Ascending aorta (tissue), 2 donors: Measurements from ENCODE around the gene PLAAT4. TPM values are rescaled to one million over a fixed set of nuclear protein-coding genes. Genes with fewer than 3 reads are reported as not detected.

ENCODE experiments used
- DNase-seq, 2 donors: peaks; one replicate each; pipeline ENCODE4 v3.0.0-alpha.2; 2019; ENCODE audit warnings: low spot score in 2 of 2
- H3K27ac ChIP-seq, 2 donors: fragments of 200-600 bp; sonication (generic); one replicate each; pipeline ENCODE4 v1.5.1; 2016 to 2017; ENCODE audit warnings: mild to moderate bottlenecking in 1 of 2
- H3K27me3 ChIP-seq: fragments of 200-600 bp; sonication (generic); one replicate; pipeline ENCODE4 v1.5.1; 2017
- H3K36me3 ChIP-seq, 2 donors: fragments of 200-600 bp; sonication (generic); one replicate each; pipeline ENCODE4 v1.5.1; 2016
- H3K4me1 ChIP-seq, 2 donors: fragments of 200-600 bp; sonication (generic); one replicate each; pipeline ENCODE4 v1.5.1; 2016 to 2017; ENCODE audit warnings: mild to moderate bottlenecking in 1 of 2
- H3K4me3 ChIP-seq, 2 donors: fragments of 200-600 bp; sonication (generic); one replicate each; pipeline ENCODE4 v1.5.1; 2016 to 2017; ENCODE audit warnings: mild to moderate bottlenecking in 1 of 2
- H3K9me3 ChIP-seq, 2 donors: fragments of 200-600 bp; sonication (generic); one replicate each; pipeline ENCODE4 v1.5.1; 2016
- intact Hi-C: fragments of 100-400 bp; cut with DNase I; formaldehyde crosslinking; loops from one replicate; pipeline ENCODE4 v1.15.1; 2023
- total RNA-seq: library from RNA; depleted of rRNA; stranded (reverse); fragments of >200 nt; gene quantifications from one replicate; pipeline ENCODE4 v1.1.0, GENCODE V29; 2016
- TF ChIP-seq, protein P1 (sequence below), 3 experiments: fragments of 200-600 bp in 2 of 3; fragments of 450-650 bp in 1 of 3; sonication (generic) in 2 of 3; IDR thresholded peaks; one replicate each; pipeline ENCODE4 v1.5.1; 2016 to 2019; ENCODE audit warnings: antibody characterized with exemption in 3 of 3, mild to moderate bottlenecking in 1 of 3, moderate library complexity in 1 of 3

Gene PLAAT4
- total RNA-seq, 1 donor from 2014 or later = 1.1 TPM

GRCh38 chr11:63510360-63511047, 26.1 kb upstream of the PLAAT4 start:
- H3K4me1 ChIP-seq = no peaks in the 10 kb centered on the region
- H3K9me3 ChIP-seq = no peaks in the 10 kb centered on the region
- TF ChIP-seq, protein P1, sequence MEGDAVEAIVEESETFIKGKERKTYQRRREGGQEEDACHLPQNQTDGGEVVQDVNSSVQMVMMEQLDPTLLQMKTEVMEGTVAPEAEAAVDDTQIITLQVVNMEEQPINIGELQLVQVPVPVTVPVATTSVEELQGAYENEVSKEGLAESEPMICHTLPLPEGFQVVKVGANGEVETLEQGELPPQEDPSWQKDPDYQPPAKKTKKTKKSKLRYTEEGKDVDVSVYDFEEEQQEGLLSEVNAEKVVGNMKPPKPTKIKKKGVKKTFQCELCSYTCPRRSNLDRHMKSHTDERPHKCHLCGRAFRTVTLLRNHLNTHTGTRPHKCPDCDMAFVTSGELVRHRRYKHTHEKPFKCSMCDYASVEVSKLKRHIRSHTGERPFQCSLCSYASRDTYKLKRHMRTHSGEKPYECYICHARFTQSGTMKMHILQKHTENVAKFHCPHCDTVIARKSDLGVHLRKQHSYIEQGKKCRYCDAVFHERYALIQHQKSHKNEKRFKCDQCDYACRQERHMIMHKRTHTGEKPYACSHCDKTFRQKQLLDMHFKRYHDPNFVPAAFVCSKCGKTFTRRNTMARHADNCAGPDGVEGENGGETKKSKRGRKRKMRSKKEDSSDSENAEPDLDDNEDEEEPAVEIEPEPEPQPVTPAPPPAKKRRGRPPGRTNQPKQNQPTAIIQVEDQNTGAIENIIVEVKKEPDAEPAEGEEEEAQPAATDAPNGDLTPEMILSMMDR (IDR thresholded peaks at IDR 0.05) = no peak
- intact Hi-C loops = no loop called here
- H3K4me3 ChIP-seq = no peak overlapping the region
- no peak for DNase-seq
- no peak overlapping the region for H3K27ac ChIP-seq
- H3K27me3 ChIP-seq = no peaks in the 10 kb centered on the region
- no peaks in the 10 kb centered on the region for H3K36me3 ChIP-seq

GRCh38 chr11:63511048-63511748, 25.4 kb upstream of the PLAAT4 start:
- no peak for DNase-seq
- Histone ChIP-seq H3K27ac (no peak overlapping the region), H3K36me3 (no peaks in the 10 kb centered on the region), H3K27me3 (no peaks in the 10 kb centered on the region), H3K4me3 (no peak overlapping the region), H3K9me3 (no peaks in the 10 kb centered on the region), H3K4me1 (no peaks in the 10 kb centered on the region)
- TF ChIP-seq, protein P1 (IDR thresholded peaks at IDR 0.05) = no peak
- intact Hi-C loops = no loop called here

DNA sequence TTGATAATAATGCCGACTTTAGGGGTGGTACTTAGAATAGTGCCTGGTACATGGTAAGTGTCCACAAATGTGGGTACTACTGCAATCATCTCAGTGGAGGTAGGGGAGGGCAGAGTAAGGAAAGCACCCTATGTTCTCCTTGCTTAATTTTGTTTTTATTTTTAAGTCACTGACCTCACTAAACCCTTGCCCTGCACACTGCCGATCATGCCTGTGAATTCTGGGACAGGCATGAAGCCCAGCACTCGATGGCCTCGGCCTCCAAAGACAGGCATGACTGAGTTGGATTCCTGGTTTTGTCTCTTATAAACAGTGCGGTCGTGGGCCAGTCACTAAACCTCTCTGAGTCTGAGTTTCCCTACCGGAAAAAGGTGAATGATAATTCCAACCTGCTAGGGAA, 23.8 kb upstream of the PLAAT4 start:
- no peaks in the 10 kb centered on the region for H3K9me3 ChIP-seq
- TF ChIP-seq, protein P1 (IDR thresholded peaks at IDR 0.05) = peak in 1 of 3 experiments; percentile 4
- intact Hi-C loops = no loop called here

DNA sequence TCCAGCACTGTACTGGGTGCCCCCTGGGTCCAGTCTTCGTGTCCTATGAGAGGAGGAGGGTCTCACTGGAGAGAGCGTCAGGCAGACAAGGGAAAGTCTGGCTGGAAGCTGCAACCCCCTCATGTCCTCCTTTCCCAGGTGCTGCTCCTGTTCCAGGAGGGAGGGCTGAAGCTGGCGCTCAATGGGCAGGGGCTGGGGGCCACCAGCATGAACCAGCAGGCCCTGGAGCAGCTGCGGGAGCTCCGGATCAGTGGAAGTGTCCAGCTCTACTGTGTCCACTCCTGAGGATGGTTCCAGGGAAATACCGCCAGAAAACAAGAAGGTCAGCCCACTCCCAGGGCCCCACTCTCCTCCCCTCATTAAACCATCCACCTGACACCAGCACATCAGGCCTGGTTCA, 20.5 kb upstream of the PLAAT4 start:
- no peak overlapping the region for H3K27ac ChIP-seq

More for the DNA sequence above, 23.8 kb upstream of the PLAAT4 start:
- no peaks in the 10 kb centered on the region for H3K4me1 ChIP-seq
- DNase-seq = no peak
- no peaks in the 10 kb centered on the region for H3K36me3 ChIP-seq
- H3K4me3 ChIP-seq = no peak overlapping the region
- H3K27me3 ChIP-seq = no peaks in the 10 kb centered on the region
- H3K27ac ChIP-seq = no peak overlapping the region

DNA sequence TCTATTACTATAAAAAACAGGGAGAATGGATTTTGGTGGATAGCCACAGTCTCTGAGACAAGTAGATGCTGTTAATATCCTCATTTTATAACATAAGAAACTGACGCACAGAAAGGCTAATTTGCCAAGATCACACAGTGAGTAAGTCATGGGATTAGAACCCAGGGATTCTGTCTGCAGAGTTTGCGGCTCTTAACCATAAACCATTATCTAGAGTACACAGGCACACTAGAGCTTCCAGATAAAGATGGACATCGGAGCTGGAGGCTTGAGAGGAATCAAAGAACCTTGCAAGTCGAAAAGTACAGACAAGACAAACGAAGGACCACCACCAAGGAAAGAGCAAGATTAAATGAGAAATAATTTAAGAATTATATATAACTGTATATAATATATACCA, 19.5 kb upstream of the PLAAT4 start:
- intact Hi-C loops = no loop called here
- no peak for DNase-seq
- no peaks in the 10 kb centered on the region for H3K27me3 ChIP-seq
- no peaks in the 10 kb centered on the region for H3K36me3 ChIP-seq
- no peak overlapping the region for H3K27ac ChIP-seq
- no peaks in the 10 kb centered on the region for H3K9me3 ChIP-seq
- H3K4me1 ChIP-seq = no peaks in the 10 kb centered on the region
- TF ChIP-seq, protein P1 (IDR thresholded peaks at IDR 0.05) = no peak
- H3K4me3 ChIP-seq = no peak overlapping the region

More for the DNA sequence above, 20.5 kb upstream of the PLAAT4 start:
- Histone ChIP-seq H3K9me3 (no peaks in the 10 kb centered on the region), H3K4me1 (no peaks in the 10 kb centered on the region), H3K36me3 (no peaks in the 10 kb centered on the region), H3K27me3 (no peaks in the 10 kb centered on the region), H3K4me3 (no peak overlapping the region)
- TF ChIP-seq, protein P1 (IDR thresholded peaks at IDR 0.05) = no peak
- no peak for DNase-seq
- intact Hi-C loops = no loop called here
